Activated naive CD8-positive, alpha-beta T cell treated with anti-CD3 and anti-CD28 coated beads for 36 hours (primary cell): ENCODE results near the gene TIAM1. TPM values are rescaled to one million over a fixed set of nuclear protein-coding genes. Genes with fewer than 3 reads are reported as not detected.

Experiments
- DNase-seq: peaks from one replicate; pipeline ENCODE4 v3.0.0; 2021
- H3K27ac Mint-ChIP-seq: one replicate; pipeline ENCODE4 v1.8.0; 2022; ENCODE audit warnings: mild to moderate bottlenecking, moderate library complexity, mixed read lengths
- H3K27me3 Mint-ChIP-seq: one replicate; pipeline ENCODE4 v1.8.0; 2022; ENCODE audit warnings: mild to moderate bottlenecking, mixed read lengths
- H3K36me3 Mint-ChIP-seq: one replicate; pipeline ENCODE4 v1.8.0; 2021; ENCODE audit warnings: mild to moderate bottlenecking, mixed read lengths
- H3K4me1 Mint-ChIP-seq: one replicate; pipeline ENCODE4 v1.8.0; 2021; ENCODE audit warnings: mixed read lengths
- H3K4me3 Mint-ChIP-seq: one replicate; pipeline ENCODE4 v1.8.0; 2022; ENCODE audit warnings: mild to moderate bottlenecking, moderate library complexity, mixed read lengths
- H3K9me3 Mint-ChIP-seq: one replicate; pipeline ENCODE4 v1.8.0; 2022; ENCODE audit warnings: mixed read lengths
- total RNA-seq, 2 experiments: library from RNA; stranded (reverse); gene quantifications; one replicate each; pipeline ENCODE4 v1.2.3, GENCODE V29; 2021

Gene TIAM1
- total RNA-seq, 2 experiments from 2014 or later = 28.2 to 29.3 TPM

DNA sequence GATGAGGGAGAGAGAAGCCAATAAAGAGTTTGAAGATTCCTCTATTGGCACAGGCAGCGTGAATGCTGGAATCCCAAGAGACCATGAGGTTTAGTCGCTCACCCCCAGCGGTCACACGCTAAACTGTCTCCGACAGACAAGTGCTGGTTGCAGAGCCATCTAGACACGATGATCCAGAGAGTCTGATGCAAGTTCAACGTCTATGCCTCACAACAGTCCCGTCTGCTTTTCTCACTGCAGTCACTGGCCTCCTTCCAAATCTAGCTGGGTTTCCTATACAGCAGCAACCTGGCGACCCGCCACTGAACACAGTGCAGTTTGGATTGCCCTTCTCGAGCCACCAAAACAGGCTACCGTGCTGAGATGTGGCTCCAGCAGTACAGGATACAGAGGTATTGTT lies 207.2 kb downstream of the TIAM1 start:
- H3K27ac Mint-ChIP-seq = no peak overlapping the region
- H3K9me3 Mint-ChIP-seq = peaks cover 2% of the 10 kb centered on the region
- peaks cover 25% of the 10 kb centered on the region for H3K4me1 Mint-ChIP-seq
- H3K4me3 Mint-ChIP-seq = no peak overlapping the region
- H3K36me3 Mint-ChIP-seq = peaks cover 70% of the 10 kb centered on the region
- H3K27me3 Mint-ChIP-seq = no peaks in the 10 kb centered on the region
- DNase-seq = no peak

DNA sequence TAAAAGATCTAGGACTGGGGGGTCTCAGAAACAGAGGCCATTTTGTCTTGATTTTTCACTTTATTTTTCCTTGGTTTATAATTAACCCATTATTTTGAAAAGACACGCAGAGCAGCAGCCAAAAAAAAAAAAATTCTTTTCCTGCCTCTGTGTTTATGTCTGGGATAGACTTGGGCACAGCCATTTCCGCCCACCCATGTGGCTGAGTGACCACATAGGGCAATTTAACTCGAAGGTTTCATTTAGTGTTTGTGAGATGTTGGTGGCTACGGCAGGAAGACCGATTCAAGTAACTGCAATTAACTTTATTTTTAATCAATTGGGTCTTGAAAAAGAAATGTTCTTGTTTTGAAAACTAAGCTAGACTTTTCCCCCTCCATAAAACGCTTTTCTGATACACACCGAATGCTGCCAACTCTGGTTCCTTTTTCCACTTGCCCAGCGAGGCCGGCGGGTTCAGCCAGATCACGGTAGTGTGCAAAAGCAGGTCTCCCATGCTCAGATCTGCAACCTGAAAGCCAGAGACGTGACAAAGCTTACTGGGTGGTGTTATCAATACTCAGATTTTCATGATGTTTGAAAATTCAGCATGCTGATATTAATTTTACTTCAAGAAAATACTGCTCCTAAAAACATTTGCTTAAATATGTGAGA lies 208.4 kb downstream of the TIAM1 start:
- H3K9me3 Mint-ChIP-seq = peaks cover 4% of the 10 kb centered on the region
- no peak for DNase-seq
- H3K4me3 Mint-ChIP-seq = no peak overlapping the region
- peaks cover 38% of the 10 kb centered on the region for H3K4me1 Mint-ChIP-seq
- no peak overlapping the region for H3K27ac Mint-ChIP-seq
- no peaks in the 10 kb centered on the region for H3K27me3 Mint-ChIP-seq
- H3K36me3 Mint-ChIP-seq = peaks cover 74% of the 10 kb centered on the region

DNA sequence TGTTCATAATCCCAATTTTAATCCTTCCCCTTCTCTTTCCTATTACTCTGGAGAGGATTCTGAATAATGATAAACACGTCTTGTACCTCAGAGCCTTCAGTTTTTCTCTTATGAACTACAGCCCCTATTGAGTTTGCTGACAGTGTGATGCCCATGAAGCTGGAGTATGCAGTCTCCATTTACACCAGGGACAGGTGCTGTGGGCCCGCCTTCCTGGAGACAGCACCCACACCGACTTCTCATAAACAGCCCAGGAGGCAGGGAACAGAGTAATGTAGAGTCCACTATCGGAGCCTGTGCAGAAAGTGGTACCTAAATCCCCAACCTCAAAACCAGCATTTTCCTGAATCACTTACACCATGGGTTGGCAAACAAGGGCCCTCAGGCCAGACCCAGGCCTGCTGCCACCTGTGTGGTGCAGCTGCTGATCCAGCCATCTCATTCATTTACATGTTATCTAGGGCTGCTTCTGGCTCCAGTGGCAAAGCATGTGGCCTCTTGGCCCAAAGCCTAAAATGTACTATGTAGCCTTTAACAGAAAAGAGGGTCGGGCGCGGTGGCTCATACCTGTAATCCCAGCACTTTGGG lies 210.7 kb downstream of the TIAM1 start:
- peaks cover 87% of the 10 kb centered on the region for H3K36me3 Mint-ChIP-seq
- peaks cover 5% of the 10 kb centered on the region for H3K27me3 Mint-ChIP-seq
- peaks cover 6% of the 10 kb centered on the region for H3K9me3 Mint-ChIP-seq
- peak overlapping the region; percentile 29 for H3K4me3 Mint-ChIP-seq
- H3K27ac Mint-ChIP-seq = peak overlapping the region; percentile 77
- peaks cover 43% of the 10 kb centered on the region for H3K4me1 Mint-ChIP-seq
- DNase-seq = no peak

DNA sequence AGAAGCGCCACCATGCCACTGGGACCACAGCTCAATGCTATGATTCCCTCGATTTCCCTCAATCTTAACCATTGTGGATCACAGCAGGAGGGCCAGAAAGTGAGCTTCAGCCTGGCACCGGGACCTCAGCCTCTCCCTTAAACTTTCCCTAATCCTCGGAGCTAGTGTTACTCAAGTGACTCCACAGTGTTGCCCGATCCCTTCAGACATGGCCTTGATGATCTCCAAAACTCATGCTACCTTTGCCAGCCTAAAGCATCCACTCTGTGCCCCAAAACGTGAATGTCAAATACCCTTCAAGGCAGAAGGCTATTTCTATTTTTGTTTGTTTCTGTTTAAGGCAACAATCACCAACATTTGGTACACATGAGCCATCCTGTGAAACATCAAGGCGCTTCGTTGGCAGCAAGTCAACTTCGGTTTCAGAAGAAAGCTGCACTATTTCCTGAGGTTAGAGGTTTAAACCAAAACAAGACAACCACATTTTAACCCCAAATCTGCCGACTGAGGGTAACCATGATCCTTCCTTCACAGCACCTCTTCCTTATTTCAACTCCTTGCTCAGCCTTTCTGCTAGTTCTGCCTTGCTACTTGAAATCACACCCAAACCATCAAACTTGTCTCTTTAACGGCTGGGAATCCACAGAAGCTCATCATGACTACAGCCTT lies 211.4 kb downstream of the TIAM1 start:
- peak; percentile 48 for DNase-seq
- Mint-ChIP-seq H3K27me3 (peaks cover 5% of the 10 kb centered on the region), H3K4me1 (peaks cover 43% of the 10 kb centered on the region), H3K36me3 (peaks cover 91% of the 10 kb centered on the region), H3K27ac (peak overlapping the region; percentile 77), H3K9me3 (peaks cover 6% of the 10 kb centered on the region), H3K4me3 (peak overlapping the region; percentile 51)

DNA sequence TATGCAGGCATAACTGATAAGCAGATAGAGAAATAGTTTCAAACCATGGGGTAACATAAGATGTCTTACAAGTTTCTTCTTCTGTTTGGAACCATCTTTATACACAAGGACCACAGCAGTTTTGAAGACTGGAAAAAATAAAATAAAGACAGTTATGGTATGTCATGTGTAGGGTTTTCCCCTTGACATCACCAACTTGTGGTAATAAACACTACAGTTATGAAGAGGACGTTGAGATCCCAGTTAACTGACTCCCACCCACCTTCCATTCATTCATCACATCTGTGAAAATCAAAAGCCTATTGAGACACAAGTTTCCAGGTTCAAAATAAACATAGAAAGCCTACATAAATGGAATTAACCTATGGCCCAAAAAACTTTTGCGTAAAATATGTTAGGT lies 213.2 kb downstream of the TIAM1 start:
- Mint-ChIP-seq H3K36me3 (peaks cover 84% of the 10 kb centered on the region), H3K4me3 (no peak overlapping the region), H3K27me3 (peaks cover 5% of the 10 kb centered on the region), H3K27ac (peak overlapping the region; percentile 27), H3K4me1 (peaks cover 43% of the 10 kb centered on the region), H3K9me3 (peaks cover 6% of the 10 kb centered on the region)
- no peak for DNase-seq

DNA sequence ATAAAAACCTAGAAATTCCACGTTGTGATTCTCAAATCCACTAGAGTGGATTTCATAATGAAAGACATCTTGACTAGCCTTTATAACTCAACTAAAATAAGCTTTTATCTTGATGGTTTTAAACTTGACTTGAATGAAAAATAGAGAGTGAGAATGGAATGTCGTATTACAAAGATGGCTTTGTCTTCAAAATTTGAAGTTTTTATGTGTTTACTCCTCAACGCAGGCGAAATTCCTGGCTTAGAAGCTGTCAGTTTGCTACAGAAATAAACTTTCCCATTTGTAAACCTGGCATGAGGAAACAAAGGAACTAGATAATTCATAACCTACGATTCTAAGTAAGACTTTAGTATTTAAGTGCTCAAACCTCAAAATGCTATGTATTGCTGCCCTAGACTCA lies 215.8 kb downstream of the TIAM1 start:
- H3K4me1 Mint-ChIP-seq = peaks cover 31% of the 10 kb centered on the region
- no peak for DNase-seq
- H3K27ac Mint-ChIP-seq = no peak overlapping the region
- H3K4me3 Mint-ChIP-seq = no peak overlapping the region
- H3K27me3 Mint-ChIP-seq = peaks cover 5% of the 10 kb centered on the region
- H3K9me3 Mint-ChIP-seq = peaks cover 6% of the 10 kb centered on the region
- H3K36me3 Mint-ChIP-seq = peaks cover 76% of the 10 kb centered on the region

DNA sequence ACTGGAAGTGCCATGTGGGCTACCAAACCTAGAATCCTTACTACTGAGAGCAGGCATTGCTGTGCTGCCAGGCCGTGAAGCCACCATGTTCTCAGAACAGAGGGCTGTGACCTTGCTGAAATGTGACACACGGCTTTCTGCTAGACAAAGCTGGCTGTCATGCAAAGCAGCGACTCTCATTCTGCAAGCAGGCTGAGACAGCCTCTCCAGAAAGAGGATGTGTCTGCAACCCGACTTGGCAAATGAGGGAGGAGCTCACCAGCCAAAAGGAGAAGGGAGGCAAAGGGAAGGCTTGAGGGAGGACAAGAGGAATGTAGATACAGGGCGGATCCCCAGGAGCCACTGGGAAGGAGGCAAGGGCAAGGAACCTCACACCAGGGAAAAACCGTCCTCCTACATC lies 220.1 kb downstream of the TIAM1 start:
- no peak for DNase-seq
- Mint-ChIP-seq H3K36me3 (peaks cover 69% of the 10 kb centered on the region), H3K4me3 (peak overlapping the region; percentile 29), H3K9me3 (no peaks in the 10 kb centered on the region), H3K27ac (no peak overlapping the region), H3K4me1 (no peaks in the 10 kb centered on the region), H3K27me3 (no peaks in the 10 kb centered on the region)

DNA sequence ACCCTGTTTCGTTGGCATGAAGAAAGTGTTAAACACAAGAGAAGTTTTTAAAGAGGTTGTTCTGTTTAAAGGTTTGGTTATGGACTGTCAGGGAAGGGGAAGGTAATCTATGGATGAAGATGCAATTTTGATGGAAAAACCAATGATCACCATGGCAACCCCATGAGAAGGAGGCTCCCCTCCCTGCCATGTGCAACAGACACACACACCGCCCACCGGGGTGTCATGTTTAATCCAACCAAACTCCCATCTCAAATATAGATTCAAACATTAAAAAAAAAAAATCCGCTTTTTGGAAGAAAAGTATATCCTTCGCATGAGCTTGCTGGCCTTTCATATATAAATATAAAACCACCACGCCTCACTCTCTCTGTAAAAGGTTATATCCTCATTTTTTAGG lies 224.9 kb downstream of the TIAM1 start:
- Mint-ChIP-seq H3K4me1 (peaks cover 6% of the 10 kb centered on the region), H3K27me3 (no peaks in the 10 kb centered on the region), H3K4me3 (no peak overlapping the region), H3K9me3 (no peaks in the 10 kb centered on the region), H3K27ac (no peak overlapping the region), H3K36me3 (peaks cover 41% of the 10 kb centered on the region)
- no peak for DNase-seq

DNA sequence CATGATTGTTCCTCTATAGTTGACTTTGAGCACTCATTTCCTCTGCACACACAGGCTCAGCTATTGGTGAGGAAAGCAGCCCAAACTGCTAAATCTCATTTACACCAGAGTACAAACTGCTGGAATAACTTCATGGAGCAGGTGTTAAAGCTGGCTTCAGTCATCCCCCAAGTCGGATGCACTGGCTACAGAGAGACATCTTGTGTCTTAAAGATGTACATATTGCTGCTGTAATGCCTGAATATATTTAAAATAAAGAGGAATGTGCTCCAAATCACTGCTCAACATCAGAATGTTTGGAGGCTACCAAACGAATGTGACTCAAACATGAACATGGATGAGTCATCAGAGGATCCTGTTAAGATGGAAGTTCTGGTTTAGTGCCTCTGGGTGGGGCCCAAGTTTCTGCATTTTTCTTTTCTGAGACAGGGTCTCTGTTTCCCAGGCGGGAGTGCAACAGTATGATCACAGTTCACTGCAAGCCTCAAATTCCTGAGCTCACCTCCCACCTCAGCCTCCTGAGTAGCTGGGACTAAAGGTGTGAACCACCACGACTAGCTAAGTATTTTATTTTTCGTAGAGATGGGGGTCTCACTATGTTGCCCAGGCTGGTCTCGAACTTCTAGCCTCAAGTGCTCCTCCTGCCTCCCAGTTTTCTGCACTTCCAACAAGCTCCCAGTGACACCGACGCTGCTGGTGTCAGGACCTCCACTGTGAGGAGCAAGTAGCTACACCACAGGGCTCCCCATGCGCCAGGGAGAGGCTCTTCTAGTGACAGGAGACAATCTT lies 226.7 kb downstream of the TIAM1 start:
- no peaks in the 10 kb centered on the region for H3K9me3 Mint-ChIP-seq
- no peak overlapping the region for H3K27ac Mint-ChIP-seq
- peaks cover 6% of the 10 kb centered on the region for H3K4me1 Mint-ChIP-seq
- H3K36me3 Mint-ChIP-seq = peaks cover 29% of the 10 kb centered on the region
- DNase-seq = no peak
- H3K4me3 Mint-ChIP-seq = no peak overlapping the region
- no peaks in the 10 kb centered on the region for H3K27me3 Mint-ChIP-seq

DNA sequence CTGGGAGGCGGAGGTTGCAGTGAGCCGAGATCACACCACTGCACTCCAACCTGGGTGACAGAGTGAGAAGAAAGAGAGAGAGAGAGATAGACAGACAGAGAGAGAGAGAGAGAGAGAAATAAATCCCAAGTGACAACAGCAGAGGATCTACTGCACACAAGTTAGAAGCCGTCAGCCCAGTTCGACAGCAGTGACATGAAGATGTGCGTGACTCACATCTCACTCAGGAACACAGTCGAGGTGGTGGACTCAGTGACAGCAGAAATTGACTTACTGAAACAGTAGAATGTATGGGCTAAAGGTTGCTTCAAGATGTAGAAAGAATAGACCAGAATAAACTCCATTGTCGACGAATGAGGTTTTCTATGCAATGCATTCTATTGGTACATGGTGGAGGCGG lies 228.8 kb downstream of the TIAM1 start:
- DNase-seq = no peak
- peaks cover 6% of the 10 kb centered on the region for H3K4me1 Mint-ChIP-seq

DNA sequence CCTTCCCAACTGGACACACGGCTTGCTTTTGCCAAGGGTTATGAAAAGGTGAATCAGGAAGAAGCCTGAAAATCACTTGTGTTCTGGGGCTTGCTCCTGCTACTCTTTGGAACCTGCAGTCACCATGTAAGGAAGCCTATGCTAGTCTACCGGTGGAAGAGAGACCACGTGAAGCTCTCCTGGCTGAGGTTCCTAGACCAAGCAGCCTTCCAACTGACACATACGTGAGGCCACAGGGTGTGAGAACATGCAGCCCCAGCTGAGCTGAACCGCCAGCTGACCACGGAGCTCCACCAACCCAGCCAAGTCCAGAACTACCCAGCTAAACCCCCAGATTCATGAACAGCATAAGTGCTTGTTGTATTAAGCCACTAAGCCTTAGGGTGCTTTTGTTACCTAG lies 233.0 kb downstream of the TIAM1 start:
- DNase-seq = no peak

More for the DNA sequence above, 228.8 kb downstream of the TIAM1 start:
- Mint-ChIP-seq H3K27ac (no peak overlapping the region), H3K4me3 (no peak overlapping the region), H3K36me3 (peaks cover 8% of the 10 kb centered on the region), H3K9me3 (no peaks in the 10 kb centered on the region), H3K27me3 (no peaks in the 10 kb centered on the region)

DNA sequence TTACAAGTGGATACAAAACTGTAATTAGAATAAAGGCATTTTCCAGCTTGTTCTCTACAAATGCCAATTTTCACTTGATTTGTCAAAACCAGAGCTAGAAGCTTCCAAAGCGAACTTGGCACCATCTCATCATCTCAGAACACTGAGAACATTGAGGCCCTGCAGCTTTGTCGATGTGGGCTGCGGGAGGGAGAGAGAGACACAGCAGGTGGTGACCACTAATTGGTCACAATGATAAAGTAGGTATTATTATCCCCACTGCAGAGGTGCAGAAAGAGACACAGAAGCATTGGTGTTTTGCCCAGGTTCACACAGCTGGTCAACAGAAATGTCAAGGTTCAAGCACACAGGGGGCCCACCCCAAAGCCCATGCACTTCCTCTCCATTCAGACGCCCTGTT lies 233.6 kb downstream of the TIAM1 start:
- DNase-seq = no peak
- peaks cover 5% of the 10 kb centered on the region for H3K4me1 Mint-ChIP-seq
- no peaks in the 10 kb centered on the region for H3K9me3 Mint-ChIP-seq
- no peak overlapping the region for H3K27ac Mint-ChIP-seq
- H3K27me3 Mint-ChIP-seq = no peaks in the 10 kb centered on the region
- no peaks in the 10 kb centered on the region for H3K36me3 Mint-ChIP-seq
- no peak overlapping the region for H3K4me3 Mint-ChIP-seq

More for the DNA sequence above, 233.0 kb downstream of the TIAM1 start:
- Mint-ChIP-seq H3K27me3 (no peaks in the 10 kb centered on the region), H3K4me1 (peaks cover 5% of the 10 kb centered on the region), H3K27ac (no peak overlapping the region), H3K36me3 (no peaks in the 10 kb centered on the region), H3K4me3 (no peak overlapping the region), H3K9me3 (no peaks in the 10 kb centered on the region)

DNA sequence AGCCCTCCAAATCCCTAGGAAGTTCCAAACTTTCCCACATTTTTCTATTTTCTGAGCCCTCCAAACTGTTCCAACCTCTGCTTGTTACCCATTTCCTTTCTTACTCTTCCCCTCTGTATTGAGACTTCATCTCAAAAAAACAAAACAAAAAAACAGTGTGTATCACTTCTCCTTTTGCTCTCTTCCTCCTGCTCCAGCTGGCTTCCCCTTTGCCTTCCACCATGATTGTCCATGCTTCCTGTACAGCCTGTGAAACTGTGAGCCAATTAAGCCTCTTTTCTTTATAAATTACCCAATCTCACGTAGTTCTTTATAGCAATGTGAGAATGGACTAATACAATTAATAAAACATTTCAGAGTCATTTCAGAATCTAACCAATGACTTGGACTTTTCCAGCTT lies 236.2 kb downstream of the TIAM1 start:
- DNase-seq = no peak
- Mint-ChIP-seq H3K27me3 (no peaks in the 10 kb centered on the region), H3K4me3 (no peak overlapping the region), H3K36me3 (peaks cover 9% of the 10 kb centered on the region), H3K4me1 (peaks cover 10% of the 10 kb centered on the region), H3K27ac (no peak overlapping the region), H3K9me3 (peaks cover 7% of the 10 kb centered on the region)

DNA sequence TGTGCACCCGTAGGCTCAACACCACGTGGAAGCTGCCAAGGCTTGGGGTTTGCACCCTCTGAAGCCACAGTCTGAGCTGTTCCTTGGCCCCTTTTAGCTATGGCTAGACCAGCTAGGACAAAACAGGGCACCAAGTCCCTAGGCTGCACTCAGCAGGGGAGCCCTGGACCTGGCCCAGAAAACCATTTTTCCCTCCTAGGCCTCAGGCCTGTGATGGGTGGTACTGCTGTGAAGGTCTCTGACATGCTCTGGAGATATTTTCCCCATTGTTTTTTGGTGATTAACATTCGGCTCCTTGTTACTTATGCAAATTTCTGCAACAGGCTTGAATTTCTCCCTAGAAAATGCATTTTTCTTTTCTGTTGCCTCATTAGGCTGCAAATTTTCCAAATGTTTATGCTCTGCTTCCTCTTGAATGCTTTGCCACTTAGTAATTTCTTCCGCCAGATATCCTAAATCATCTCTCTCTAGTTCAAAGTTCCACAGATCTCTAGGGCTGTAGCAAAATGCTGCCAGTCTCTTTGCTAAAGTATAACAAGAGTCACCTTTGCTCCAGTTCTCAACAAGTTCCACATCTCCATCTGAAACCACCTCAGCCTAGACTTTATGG lies 236.8 kb downstream of the TIAM1 start:
- H3K9me3 Mint-ChIP-seq = peaks cover 7% of the 10 kb centered on the region
- H3K36me3 Mint-ChIP-seq = peaks cover 9% of the 10 kb centered on the region
- H3K27ac Mint-ChIP-seq = no peak overlapping the region
- H3K4me3 Mint-ChIP-seq = no peak overlapping the region
- H3K27me3 Mint-ChIP-seq = no peaks in the 10 kb centered on the region
- no peak for DNase-seq
- H3K4me1 Mint-ChIP-seq = peaks cover 12% of the 10 kb centered on the region
